ENCODE measurements around the gene C5orf34. TPM values are rescaled to one million over a fixed set of nuclear protein-coding genes. Genes with fewer than 3 reads are reported as not detected.
"Not testable (repeated sequence)": the region's sequence is repeated elsewhere in the genome, so short reads cannot be mapped to it uniquely, and the experiment has no call there.

C5orf34 gene
- total RNA-seq, 1 experiment from 2014 or later: 21.8 TPM

- H3K79me2 ChIP-seq (ENCODE audit: low read length); H4K20me1 ChIP-seq (ENCODE audit: insufficient read depth, low read depth, low read length); H3K9ac ChIP-seq (ENCODE audit: low read length); H3K4me2 ChIP-seq (ENCODE audit: low read depth, low read length, poor library complexity, severe bottlenecking); H3K27ac ChIP-seq (ENCODE audit: low read length); H3K9me3 ChIP-seq (ENCODE audit: low read length); DNase-seq; H3K9me2 ChIP-seq (replicated peaks; ENCODE audit: insufficient read depth, low read length); H3K4me3 ChIP-seq (ENCODE audit: low read length); H3K27me3 ChIP-seq (ENCODE audit: low read length); H3K4me1 ChIP-seq (ENCODE audit: low read length); H2AFZ ChIP-seq (ENCODE audit: low read length): not testable (repeated sequence)
- H3K36me3 ChIP-seq (ENCODE audit: insufficient read depth, low read length): peaks cover 29% of the 10 kb centered on the region
Measured at GRCh38 chr5:43441575-43441974, 73.4 kb downstream of the C5orf34 start.

DNA sequence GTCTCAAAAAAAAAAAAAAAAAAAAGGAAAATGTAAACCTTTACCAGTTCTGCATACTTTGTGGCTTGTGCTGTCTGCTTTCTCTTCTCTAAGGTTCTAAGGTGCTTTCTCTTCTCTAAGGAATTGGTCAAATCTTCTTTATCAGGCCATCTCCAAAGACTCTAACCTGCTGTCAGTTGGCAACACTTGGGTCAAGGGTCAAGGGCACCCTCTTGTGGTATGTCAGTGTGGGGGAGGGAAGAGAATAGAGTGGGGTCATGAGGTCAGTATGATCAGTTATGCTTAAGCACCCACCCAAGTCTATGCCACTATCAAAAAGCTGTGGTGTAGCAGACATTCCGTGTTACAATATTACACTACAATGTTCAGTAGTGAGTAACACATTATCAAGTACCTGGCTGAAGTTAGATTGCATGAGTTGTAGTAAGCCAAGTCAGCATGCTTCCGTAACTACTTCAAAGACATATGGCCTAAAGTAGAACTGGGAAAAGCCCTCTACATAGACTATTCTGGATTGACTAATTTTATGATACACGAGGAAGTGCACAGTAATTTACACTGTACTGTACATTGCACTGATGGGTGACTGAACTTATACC lies 77.8 kb downstream of the C5orf34 start:
- no peak overlapping the region for H3K27ac ChIP-seq (ENCODE audit: low read length)
- H3K9me3 ChIP-seq (ENCODE audit: low read length): no peaks in the 10 kb centered on the region
- H3K27me3 ChIP-seq (ENCODE audit: low read length): no peaks in the 10 kb centered on the region
- H3K9me2 ChIP-seq (replicated peaks; ENCODE audit: insufficient read depth, low read length): no peaks in the 10 kb centered on the region
- H3K9ac ChIP-seq (ENCODE audit: low read length): no peak overlapping the region
- no peak overlapping the region for H3K4me2 ChIP-seq (ENCODE audit: low read depth, low read length, poor library complexity, severe bottlenecking)
- no peaks in the 10 kb centered on the region for H3K4me1 ChIP-seq (ENCODE audit: low read length)
- peak; percentile 50 for DNase-seq
- H3K4me3 ChIP-seq (ENCODE audit: low read length): no peak overlapping the region
- no peaks in the 10 kb centered on the region for H3K79me2 ChIP-seq (ENCODE audit: low read length)
- H2AFZ ChIP-seq (ENCODE audit: low read length): no peak overlapping the region
- H4K20me1 ChIP-seq (ENCODE audit: insufficient read depth, low read depth, low read length): no peaks in the 10 kb centered on the region
- H3K36me3 ChIP-seq (ENCODE audit: insufficient read depth, low read length): no peaks in the 10 kb centered on the region

Other genes starting within 250 kb of the C5orf34 start
- 131 and 184 TPM in 2 replicates for gene HMGCS1, start 201.7 kb downstream of the C5orf34 start, total RNA-seq (2014; rRNA removed; shearing (Covaris generic); ENCODE audit: low replicate concordance)
- gene CCL28, start 102.8 kb downstream of the C5orf34 start, total RNA-seq (2014; rRNA removed; shearing (Covaris generic); ENCODE audit: low replicate concordance): 18.8 and 42.3 TPM in 2 replicates
- 15.0 and 57.2 TPM in 2 replicates for gene TMEM267, start 31.3 kb downstream of the C5orf34 start, total RNA-seq (2014; rRNA removed; shearing (Covaris generic); ENCODE audit: low replicate concordance)
- gene PAIP1, start 41.9 kb upstream of the C5orf34 start, total RNA-seq (2014; rRNA removed; shearing (Covaris generic); ENCODE audit: low replicate concordance): 98.5 and 128 TPM in 2 replicates
- gene NNT, start 88.0 kb upstream of the C5orf34 start, total RNA-seq (2014; rRNA removed; shearing (Covaris generic); ENCODE audit: low replicate concordance): 67.5 and 96.9 TPM in 2 replicates

Data from Karpas-422 (cell line).